HepG2 (cell line): Measurements from ENCODE around the gene RAC3. TPM values are rescaled to one million over a fixed set of nuclear protein-coding genes. Genes with fewer than 3 reads are reported as not detected.

Experiments
- BHLHE40 ChIP-seq: IDR thresholded peaks from 2 replicates; pipeline ENCODE4 v1.6.1; 2011; ENCODE audit warnings: low read length, improper control_type of control experiment
- DPF2 ChIP-seq: sonication (generic); formaldehyde crosslinking; IDR thresholded peaks from 2 replicates; pipeline ENCODE4 v1.4.0; 2020; ENCODE audit warnings: mild to moderate bottlenecking, low read depth, missing genetic modification reagents, borderline replicate concordance
- HHEX ChIP-seq: IDR thresholded peaks from 2 replicates; pipeline ENCODE4 v1.6.1; 2016; ENCODE audit warnings: control low read depth
- KLF13 ChIP-seq: sonication (generic); formaldehyde crosslinking; IDR thresholded peaks from 2 replicates; pipeline ENCODE4 v1.4.0; 2020; ENCODE audit warnings: mild to moderate bottlenecking, missing genetic modification reagents
- MBD4 ChIP-seq: IDR thresholded peaks from 2 replicates; pipeline ENCODE4 v1.6.1; 2012; ENCODE audit warnings: low read length, inconsistent platforms, borderline replicate concordance
- MED13 ChIP-seq: sonication (generic); formaldehyde crosslinking; IDR thresholded peaks from 2 replicates; pipeline ENCODE4 v1.5.0; 2020; ENCODE audit warnings: missing genetic modification reagents
- MEIS1 ChIP-seq: sonication (generic); formaldehyde crosslinking; IDR thresholded peaks from 2 replicates; pipeline ENCODE4 v1.9.0; 2021; ENCODE audit warnings: mild to moderate bottlenecking, missing genetic modification reagents, moderate library complexity, borderline replicate concordance
- PAX8 ChIP-seq: sonication (generic); formaldehyde crosslinking; IDR thresholded peaks from 2 replicates; pipeline ENCODE4 v1.8.0; 2022; ENCODE audit warnings: mild to moderate bottlenecking, missing genetic modification reagents, borderline replicate concordance
- PHF21A ChIP-seq: sonication (generic); formaldehyde crosslinking; IDR thresholded peaks from 2 replicates; pipeline ENCODE4 v1.5.0; 2020; ENCODE audit warnings: mild to moderate bottlenecking, missing genetic modification reagents
- ZBTB42 ChIP-seq: sonication (generic); formaldehyde crosslinking; IDR thresholded peaks from 2 replicates; pipeline ENCODE4 v1.5.0; 2020; ENCODE audit warnings: mild to moderate bottlenecking, missing genetic modification reagents
- ZC3H4 ChIP-seq: sonication (generic); formaldehyde crosslinking; IDR thresholded peaks from 2 replicates; pipeline ENCODE4 v1.4.0; 2020; ENCODE audit warnings: missing genetic modification reagents, borderline replicate concordance
- ZFP36L2 ChIP-seq: sonication (generic); formaldehyde crosslinking; IDR thresholded peaks from 2 replicates; pipeline ENCODE4 v1.4.0; 2020; ENCODE audit warnings: missing genetic modification reagents
- ZFY ChIP-seq: sonication (generic); formaldehyde crosslinking; IDR thresholded peaks from 2 replicates; pipeline ENCODE4 v1.4.0; 2020; ENCODE audit warnings: missing genetic modification reagents
- ZKSCAN1 ChIP-seq: fragments of 150-350 bp; IDR thresholded peaks from 2 replicates; pipeline ENCODE4 v1.6.1; 2014; ENCODE audit warnings: low read length
- ZNF10 ChIP-seq: sonication (generic); formaldehyde crosslinking; IDR thresholded peaks from 2 replicates; pipeline ENCODE4 v1.4.0; 2020; ENCODE audit warnings: mild to moderate bottlenecking, low read depth, missing genetic modification reagents, borderline replicate concordance
- polyA plus RNA-seq, 8 experiments: library from polyadenylated mRNA; depleted of rRNA in 3 of 8; stranded (reverse) in 7 of 8; unstranded in 1 of 8; fragments of >200 nt; fragmentation: Illumina TruSeq in 4 of 8; extraction: Trizol in 4 of 8; gene quantifications; 2 replicates each; pipeline versions ENCODE4 v1.2.1 to v1.2.3, GENCODE V29; 2011 to 2016; ENCODE audit warnings: low read depth in 4 of 8, missing spikeins in 1 of 8, mixed read lengths in 1 of 8; ENCODE audit not compliant: insufficient read depth in 1 of 8
- total RNA-seq, 5 experiments: library from RNA; depleted of rRNA; stranded (reverse); fragments of >200 nt; fragmentation: Illumina TruSeq; extraction: Trizol; gene quantifications; 2 replicates each; pipeline ENCODE4 v1.2.3, GENCODE V29; 2016; ENCODE audit warnings: low read depth in 1 of 5
- TF ChIP-seq, protein P1 (sequence below): sonication (generic); formaldehyde crosslinking; IDR thresholded peaks from 2 replicates; pipeline ENCODE4 v1.5.1; 2020; ENCODE audit warnings: missing genetic modification reagents, mild to moderate bottlenecking, borderline replicate concordance
- TF ChIP-seq, protein P2 (sequence below): sonication (generic); formaldehyde crosslinking; IDR thresholded peaks from 2 replicates; pipeline ENCODE4 v1.8.0; 2022; ENCODE audit warnings: missing genetic modification reagents, mild to moderate bottlenecking, inconsistent platforms, borderline replicate concordance
- TF ChIP-seq, protein P3 (sequence below): sonication (generic); formaldehyde crosslinking; IDR thresholded peaks from 2 replicates; pipeline ENCODE4 v1.4.0; 2020; ENCODE audit warnings: missing genetic modification reagents
- TF ChIP-seq, protein P4 (sequence below), 2 experiments: sonication (generic) in 1 of 2; formaldehyde crosslinking in 1 of 2; IDR thresholded peaks; 2 replicates each; pipeline versions ENCODE4 v1.5.1 to v1.6.1; 2011 to 2020; ENCODE audit warnings: borderline replicate concordance in 1 of 2, low read depth in 1 of 2, low read length in 1 of 2, mild to moderate bottlenecking in 1 of 2, missing genetic modification reagents in 1 of 2, moderate library complexity in 1 of 2
- TF ChIP-seq, protein P5 (sequence below): sonication (generic); formaldehyde crosslinking; IDR thresholded peaks from 2 replicates; pipeline ENCODE4 v1.5.0; 2020; ENCODE audit warnings: mild to moderate bottlenecking, low read depth, missing genetic modification reagents, borderline replicate concordance
- TF ChIP-seq, protein P6 (sequence below): sonication (generic); formaldehyde crosslinking; IDR thresholded peaks from 2 replicates; pipeline ENCODE4 v1.5.0; 2020; ENCODE audit warnings: missing genetic modification reagents

Gene RAC3
- total and polyA plus RNA-seq, 2 of the 13 experiments (the other 11 are each of a cell fraction or from before 2014, with no cell fraction given): 10.5 to 21.3 TPM

DNA sequence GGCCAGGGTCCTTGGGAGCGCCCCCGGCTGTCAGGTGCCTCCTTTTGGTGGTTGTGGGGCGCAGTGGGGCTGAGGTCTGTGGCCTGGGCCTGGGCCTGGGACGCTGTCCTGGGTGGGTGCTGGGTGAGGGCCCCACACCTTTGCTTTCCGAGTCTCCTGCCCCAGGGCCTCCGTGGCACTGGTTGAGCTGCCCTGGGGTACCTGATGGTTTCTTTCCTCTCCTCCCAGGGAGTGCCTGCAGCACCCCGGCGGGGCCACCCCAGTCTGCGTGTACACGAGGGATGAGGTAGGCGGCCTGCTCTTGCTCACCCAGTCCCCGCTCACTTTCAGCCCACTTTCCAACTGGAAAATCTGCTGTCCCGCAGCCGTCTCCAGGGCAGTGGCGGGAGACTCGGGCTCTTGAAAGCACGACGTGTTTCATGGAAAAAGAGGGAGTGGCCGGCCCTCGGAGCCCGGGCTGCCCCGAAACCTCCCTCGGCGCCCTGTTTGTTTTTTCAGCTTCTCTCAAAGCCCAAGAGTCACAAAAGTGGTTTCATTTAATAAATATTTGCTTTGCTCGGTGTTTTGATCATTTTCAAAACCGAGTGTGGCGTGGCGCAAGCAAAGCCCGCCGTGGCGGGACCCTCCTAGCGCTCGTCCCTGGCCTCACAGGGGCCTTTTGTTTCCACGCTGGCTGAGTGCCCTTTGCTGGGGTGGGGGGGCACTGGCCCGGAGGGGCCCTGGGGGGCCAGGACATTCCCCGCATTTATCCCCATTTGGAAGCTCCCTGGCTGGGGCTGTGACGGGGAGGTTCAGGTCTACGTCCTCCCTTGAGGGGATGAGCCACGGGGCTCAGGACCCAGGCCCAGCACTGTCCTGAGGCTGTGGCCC, 36.6 kb upstream of the RAC3 start (continued):
- TF ChIP-seq, protein P1, sequence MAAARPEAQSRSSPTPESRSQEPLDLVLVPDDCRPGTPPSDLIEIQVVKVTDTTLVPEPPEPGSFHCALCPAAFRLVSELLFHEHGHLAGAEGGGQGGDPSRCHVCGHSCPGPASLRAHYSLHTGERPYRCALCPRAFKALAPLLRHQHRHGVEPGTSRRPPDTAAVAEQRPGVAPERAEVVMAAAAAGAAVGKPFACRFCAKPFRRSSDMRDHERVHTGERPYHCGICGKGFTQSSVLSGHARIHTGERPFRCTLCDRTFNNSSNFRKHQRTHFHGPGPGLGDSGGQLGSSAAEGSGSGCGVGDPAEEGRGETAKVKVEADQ: no peak
- TF ChIP-seq, protein P2, sequence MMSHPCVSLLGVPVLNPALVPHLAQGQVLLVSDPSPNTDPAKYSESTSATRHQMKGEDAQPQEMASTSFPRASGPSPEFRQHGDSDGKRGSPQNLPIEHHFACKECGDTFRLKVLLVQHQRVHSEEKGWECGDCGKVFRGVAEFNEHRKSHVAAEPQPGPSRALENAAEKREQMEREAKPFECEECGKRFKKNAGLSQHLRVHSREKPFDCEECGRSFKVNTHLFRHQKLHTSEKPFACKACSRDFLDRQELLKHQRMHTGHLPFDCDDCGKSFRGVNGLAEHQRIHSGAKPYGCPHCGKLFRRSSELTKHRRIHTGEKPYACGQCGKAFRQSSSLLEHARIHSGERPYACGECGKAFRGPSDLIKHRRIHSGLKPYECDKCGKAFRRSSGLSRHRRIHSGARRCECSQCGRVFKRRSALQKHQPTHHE (CRISPR knock-in tag): no peak; the same call in 1 of the 2 replicates
- peak; percentile 5; the same call in 1 of the 2 replicates for TF ChIP-seq MEIS1 (CRISPR knock-in tag)
- TF ChIP-seq, protein P3, sequence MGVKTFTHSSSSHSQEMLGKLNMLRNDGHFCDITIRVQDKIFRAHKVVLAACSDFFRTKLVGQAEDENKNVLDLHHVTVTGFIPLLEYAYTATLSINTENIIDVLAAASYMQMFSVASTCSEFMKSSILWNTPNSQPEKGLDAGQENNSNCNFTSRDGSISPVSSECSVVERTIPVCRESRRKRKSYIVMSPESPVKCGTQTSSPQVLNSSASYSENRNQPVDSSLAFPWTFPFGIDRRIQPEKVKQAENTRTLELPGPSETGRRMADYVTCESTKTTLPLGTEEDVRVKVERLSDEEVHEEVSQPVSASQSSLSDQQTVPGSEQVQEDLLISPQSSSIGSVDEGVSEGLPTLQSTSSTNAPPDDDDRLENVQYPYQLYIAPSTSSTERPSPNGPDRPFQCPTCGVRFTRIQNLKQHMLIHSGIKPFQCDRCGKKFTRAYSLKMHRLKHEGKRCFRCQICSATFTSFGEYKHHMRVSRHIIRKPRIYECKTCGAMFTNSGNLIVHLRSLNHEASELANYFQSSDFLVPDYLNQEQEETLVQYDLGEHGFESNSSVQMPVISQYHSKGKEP (CRISPR knock-in tag): no peak
- TF ChIP-seq PAX8: no peak
- TF ChIP-seq, protein P4, sequence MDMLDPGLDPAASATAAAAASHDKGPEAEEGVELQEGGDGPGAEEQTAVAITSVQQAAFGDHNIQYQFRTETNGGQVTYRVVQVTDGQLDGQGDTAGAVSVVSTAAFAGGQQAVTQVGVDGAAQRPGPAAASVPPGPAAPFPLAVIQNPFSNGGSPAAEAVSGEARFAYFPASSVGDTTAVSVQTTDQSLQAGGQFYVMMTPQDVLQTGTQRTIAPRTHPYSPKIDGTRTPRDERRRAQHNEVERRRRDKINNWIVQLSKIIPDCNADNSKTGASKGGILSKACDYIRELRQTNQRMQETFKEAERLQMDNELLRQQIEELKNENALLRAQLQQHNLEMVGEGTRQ (IDR thresholded peaks at IDR 0.05; ENCODE audit: low read depth, low read length): no peak
- TF ChIP-seq, protein P4 (CRISPR knock-in tag; IDR thresholded peaks at IDR 0.05; ENCODE audit: borderline replicate concordance): no peak
- TF ChIP-seq BHLHE40: peak; percentile 32; the same call in 1 of the 2 replicates
- TF ChIP-seq HHEX (CRISPR knock-in tag): no peak
- TF ChIP-seq MBD4: no peak
- TF ChIP-seq ZFP36L2: no peak
- no peak for TF ChIP-seq ZNF10 (CRISPR knock-in tag)
- peak; percentile 94 for TF ChIP-seq PHF21A (CRISPR knock-in tag)
- no peak for TF ChIP-seq ZKSCAN1
- TF ChIP-seq DPF2 (CRISPR knock-in tag): peak; percentile 10; the same call in 1 of the 2 replicates
- TF ChIP-seq, protein P5, sequence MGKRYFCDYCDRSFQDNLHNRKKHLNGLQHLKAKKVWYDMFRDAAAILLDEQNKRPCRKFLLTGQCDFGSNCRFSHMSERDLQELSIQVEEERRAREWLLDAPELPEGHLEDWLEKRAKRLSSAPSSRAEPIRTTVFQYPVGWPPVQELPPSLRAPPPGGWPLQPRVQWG (CRISPR knock-in tag): no peak
- peak; percentile 1; the same call in 1 of the 2 replicates for TF ChIP-seq KLF13 (CRISPR knock-in tag)
- peak; percentile 93 for TF ChIP-seq MED13 (CRISPR knock-in tag)
- peak; percentile 76 for TF ChIP-seq ZFY
- TF ChIP-seq ZC3H4 (CRISPR knock-in tag): peak; percentile 47; the same call in 1 of the 2 replicates
- TF ChIP-seq ZBTB42 (CRISPR knock-in tag): peak; percentile 35
- TF ChIP-seq, protein P6, sequence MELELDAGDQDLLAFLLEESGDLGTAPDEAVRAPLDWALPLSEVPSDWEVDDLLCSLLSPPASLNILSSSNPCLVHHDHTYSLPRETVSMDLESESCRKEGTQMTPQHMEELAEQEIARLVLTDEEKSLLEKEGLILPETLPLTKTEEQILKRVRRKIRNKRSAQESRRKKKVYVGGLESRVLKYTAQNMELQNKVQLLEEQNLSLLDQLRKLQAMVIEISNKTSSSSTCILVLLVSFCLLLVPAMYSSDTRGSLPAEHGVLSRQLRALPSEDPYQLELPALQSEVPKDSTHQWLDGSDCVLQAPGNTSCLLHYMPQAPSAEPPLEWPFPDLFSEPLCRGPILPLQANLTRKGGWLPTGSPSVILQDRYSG (CRISPR knock-in tag): peak; percentile 52
